ENCODE results near the gene AIRE.

The AIRE gene

GRCh38 chr21:44305691-44306090, 20.0 kb downstream of the AIRE start:
- DNase-seq (ENCODE audit: low read depth) = no peak

GRCh38 chr21:44306936-44307704, 21.4 kb downstream of the AIRE start:
- no peak for DNase-seq (ENCODE audit: low read depth)

- no peak for DNase-seq (ENCODE audit: low read depth)
Measured at GRCh38 chr21:44310628-44311507, 25.2 kb downstream of the AIRE start.

- no peak for DNase-seq (ENCODE audit: low read depth)
Measured at GRCh38 chr21:44312089-44312488, 26.4 kb downstream of the AIRE start.

- no peak for DNase-seq (ENCODE audit: low read depth)
Measured at GRCh38 chr21:44312716-44313115, 27.0 kb downstream of the AIRE start.

- no peak for DNase-seq (ENCODE audit: low read depth)
Measured at GRCh38 chr21:44313451-44313850, 27.8 kb downstream of the AIRE start.

GRCh38 chr21:44314128-44314527, 28.5 kb downstream of the AIRE start:
- no peak for DNase-seq (ENCODE audit: low read depth)

- DNase-seq (ENCODE audit: low read depth) = no peak
Measured at GRCh38 chr21:44314561-44314960, 28.9 kb downstream of the AIRE start.

- DNase-seq (ENCODE audit: low read depth) = no peak
Measured at GRCh38 chr21:44315691-44316203, 30.1 kb downstream of the AIRE start.

GRCh38 chr21:44316277-44316900, 30.7 kb downstream of the AIRE start:
- no peak for DNase-seq (ENCODE audit: low read depth)

- no peak for DNase-seq (ENCODE audit: low read depth)
Measured at GRCh38 chr21:44317241-44317782, 31.6 kb downstream of the AIRE start.

GRCh38 chr21:44317871-44318270, 32.2 kb downstream of the AIRE start:
- no peak for DNase-seq (ENCODE audit: low read depth)

GRCh38 chr21:44318489-44319285, 33.0 kb downstream of the AIRE start:
- no peak for DNase-seq (ENCODE audit: low read depth)

- DNase-seq (ENCODE audit: low read depth) = no peak
Measured at GRCh38 chr21:44319407-44320065, 33.9 kb downstream of the AIRE start.

- no peak for DNase-seq (ENCODE audit: low read depth)
Measured at GRCh38 chr21:44320847-44321246, 35.2 kb downstream of the AIRE start.

- no peak for DNase-seq (ENCODE audit: low read depth)
Measured at GRCh38 chr21:44321846-44322450, 36.3 kb downstream of the AIRE start.

- DNase-seq (ENCODE audit: low read depth) = no peak
Measured at GRCh38 chr21:44322621-44323325, 37.1 kb downstream of the AIRE start.

- no peak for DNase-seq (ENCODE audit: low read depth)
Measured at GRCh38 chr21:44323591-44323990, 37.9 kb downstream of the AIRE start.

GRCh38 chr21:44324106-44324853, 38.6 kb downstream of the AIRE start:
- DNase-seq (ENCODE audit: low read depth) = no peak
